ENCODE data around the gene C5AR2.
"Not testable (repeated sequence)": the region's sequence is repeated elsewhere in the genome, so short reads cannot be mapped to it uniquely, and the experiment has no call there.

Gene C5AR2

DNA sequence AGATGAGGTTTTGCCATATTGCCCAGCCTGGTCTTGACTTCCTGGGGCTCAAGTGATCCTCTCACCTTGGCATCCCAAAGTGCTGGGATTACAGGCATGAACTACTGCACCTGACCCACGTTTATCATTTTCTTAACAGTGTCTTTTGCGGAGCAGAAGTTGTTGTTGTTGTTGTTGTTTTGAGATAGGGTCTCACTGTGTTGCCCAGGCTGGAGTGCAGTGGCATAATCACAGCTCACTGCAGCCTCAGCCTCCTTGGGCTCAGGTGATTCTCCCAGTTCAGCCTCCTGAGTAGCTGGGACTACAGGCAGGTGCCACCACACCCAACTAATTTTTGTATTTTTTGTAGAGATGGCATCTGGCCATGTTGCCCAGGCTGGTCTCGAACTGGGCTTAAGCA, 55.6 kb downstream of the C5AR2 start:
- not testable (repeated sequence) for DNase-seq (ENCODE audit: low read depth)

DNA sequence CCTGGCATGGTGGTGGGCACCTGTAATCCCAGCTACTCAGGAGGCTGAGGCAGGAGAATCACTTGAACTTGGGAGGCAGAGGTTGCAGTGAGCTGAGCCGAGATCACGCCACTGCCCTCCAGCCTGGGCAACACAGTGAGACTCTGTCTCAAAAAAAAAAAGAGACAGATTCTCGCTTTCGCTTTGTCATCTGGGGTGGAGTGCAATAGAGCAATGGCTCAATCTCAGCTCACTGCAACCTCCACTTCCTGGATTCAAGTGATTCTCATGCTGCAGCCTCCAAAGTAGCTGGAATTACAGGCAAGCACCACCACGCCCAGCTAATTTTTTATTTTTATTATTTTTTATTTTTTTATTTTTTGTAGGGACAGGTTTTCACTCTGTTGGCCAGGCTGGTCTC, 56.7 kb downstream of the C5AR2 start:
- DNase-seq (ENCODE audit: low read depth), result not testable (repeated sequence)

DNA sequence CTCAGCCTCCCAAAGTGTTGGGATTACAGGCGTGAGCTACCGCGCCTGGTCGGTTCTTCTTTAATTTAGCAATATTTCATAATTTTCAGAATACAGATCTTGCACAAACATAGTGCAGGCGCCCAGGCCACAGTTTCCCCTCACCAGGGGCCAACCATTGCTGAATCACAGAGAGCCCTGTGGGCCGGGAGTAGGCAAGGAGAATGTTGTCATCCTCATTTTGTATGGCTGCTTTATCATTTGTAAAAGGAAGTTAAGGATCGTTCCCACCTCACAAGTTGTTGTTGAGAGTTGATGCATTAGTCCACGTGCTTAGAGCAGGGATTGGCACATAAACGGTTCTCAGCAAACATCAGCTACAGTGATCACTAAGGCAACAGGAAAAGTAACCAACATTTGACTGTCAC, 57.2 kb downstream of the C5AR2 start:
- no peak for DNase-seq (ENCODE audit: low read depth)

DNA sequence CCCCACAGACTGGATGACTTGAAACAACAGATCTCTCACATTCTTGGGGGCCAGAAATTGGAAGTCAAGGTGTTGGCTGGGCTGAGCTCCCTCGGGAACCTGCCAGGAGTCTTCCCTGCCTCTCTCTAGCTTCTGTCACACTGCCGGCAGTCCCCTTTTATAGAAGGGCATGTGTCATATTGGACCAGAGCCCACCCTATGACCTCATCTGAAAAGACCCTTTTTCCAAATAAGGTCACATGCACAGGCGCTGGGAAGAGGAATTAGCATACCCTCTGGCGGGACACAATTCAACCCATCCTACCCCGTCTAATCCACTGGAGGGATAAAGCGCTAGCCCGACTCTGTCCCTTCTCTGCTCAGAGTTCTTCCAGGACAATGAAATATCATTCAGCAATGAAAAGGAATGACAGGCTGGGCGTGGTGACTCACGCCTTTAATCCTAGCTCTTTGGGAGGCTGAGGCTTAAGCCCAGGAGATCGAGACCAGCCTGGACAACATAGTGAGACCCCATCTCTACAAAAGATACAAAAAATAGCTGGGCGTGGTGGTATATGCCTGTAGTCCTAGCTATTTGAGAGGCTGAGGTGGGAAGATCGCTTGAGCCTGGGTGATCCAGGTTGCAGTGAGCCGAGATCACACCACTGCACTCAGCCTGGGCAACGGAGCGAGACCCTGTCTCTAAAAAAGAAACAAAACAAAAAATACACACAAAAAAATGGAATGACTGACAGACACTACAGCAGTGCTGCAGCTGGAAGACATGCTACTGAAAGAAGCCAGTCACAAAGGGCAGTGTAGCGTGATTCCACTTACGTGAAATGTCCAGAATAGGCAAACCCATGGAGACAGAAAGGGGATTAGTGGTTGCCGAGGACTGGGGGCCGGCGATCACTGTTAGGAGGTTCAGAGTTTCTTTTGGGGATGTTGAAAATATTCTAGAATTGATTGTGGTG, 58.8 kb downstream of the C5AR2 start:
- no peak for DNase-seq (ENCODE audit: low read depth)

DNA sequence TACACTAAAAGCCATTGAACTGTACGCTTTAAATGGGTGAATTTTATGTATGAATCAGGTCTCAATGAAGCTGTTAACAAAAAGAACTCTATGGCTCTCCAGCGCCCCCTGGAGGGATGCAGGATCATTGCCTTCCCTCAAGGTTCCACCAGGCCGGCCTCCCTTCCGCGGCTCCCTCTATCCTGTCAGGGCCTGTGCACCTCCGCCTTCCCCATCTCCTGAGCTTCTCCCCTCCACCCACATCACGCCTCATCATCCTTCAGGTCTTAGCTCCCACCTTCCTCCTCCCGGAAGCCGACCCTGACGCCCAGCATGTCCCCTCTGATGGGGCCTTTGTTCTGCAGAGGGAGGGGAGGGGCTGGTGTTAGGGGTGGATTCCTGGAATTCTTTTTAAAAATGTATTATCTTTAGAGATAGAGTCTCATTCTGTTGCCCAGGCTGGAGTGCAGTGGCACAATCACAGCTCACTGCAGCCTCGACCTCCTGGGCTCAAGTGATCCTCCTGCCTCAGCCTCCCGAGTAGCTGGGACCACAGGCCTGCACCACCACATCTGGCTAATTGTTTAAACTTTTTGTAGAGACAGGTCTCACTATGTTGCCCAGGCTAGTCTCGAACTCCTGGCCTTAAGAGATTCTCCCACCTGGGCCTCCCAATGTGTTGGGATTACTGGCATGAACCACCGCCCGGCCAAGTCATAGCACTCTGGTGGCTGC, 59.7 kb downstream of the C5AR2 start:
- DNase-seq (ENCODE audit: low read depth), result peak; percentile 77

Measured in activated gamma-delta T cell treated with anti-CD3 and anti-CD28 coated beads, Interleukin-2, amount 50 U/mL, for 16 hours (primary cell).